A204.1 (cell line): ENCODE measurements around the gene TSHZ2.

Experiments
- FAIRE-seq: peaks from 2 replicates; lab custom pipeline; 2012; peaks lifted over from hg19 to GRCh38; lab: Jason Lieb, UNC

TSHZ2 gene

GRCh38 chr20:53030061-53030460 lies 57.9 kb downstream of the TSHZ2 start:
- FAIRE-seq: no peak

DNA sequence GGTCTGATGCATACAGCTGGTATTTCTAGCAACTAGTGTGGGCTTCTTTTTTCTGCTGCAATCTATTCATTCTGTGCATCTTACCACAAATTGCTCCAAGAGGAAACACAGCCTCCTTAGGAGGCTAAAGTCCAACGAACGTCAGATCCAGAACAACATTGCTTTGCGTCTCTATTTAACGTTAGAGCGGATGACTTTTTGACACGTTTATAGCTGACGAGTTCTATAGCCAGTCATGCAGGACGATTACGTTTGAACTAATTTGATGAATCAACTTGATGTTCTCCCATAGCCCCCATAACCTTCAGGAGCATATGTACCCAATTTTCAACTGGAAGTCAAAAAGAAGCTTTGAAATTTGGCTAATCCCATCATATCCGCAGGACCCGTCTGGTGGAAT lies 59.9 kb downstream of the TSHZ2 start:
- FAIRE-seq: no peak

DNA sequence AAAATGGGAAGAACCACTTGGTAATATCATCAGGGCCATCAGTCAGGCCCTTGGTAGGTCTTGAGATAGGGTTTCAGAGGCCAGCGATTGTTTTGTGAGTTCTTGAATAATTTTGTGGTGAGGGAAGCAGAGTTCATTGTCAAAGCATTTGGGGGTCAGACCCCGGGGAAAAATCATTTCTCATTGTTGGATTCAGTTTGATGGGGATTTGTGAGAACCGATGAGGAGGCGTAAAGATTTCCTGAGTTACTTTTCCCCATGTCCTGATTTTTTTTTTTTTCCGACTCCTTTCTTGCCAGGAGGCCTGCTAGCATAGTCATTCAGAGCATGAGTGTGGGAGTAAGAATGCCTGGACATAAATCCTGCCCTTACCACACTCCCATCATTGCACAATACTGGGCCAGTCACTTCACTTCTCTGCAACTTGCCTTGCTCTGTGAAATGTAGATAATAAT lies 60.3 kb downstream of the TSHZ2 start:
- FAIRE-seq: no peak

DNA sequence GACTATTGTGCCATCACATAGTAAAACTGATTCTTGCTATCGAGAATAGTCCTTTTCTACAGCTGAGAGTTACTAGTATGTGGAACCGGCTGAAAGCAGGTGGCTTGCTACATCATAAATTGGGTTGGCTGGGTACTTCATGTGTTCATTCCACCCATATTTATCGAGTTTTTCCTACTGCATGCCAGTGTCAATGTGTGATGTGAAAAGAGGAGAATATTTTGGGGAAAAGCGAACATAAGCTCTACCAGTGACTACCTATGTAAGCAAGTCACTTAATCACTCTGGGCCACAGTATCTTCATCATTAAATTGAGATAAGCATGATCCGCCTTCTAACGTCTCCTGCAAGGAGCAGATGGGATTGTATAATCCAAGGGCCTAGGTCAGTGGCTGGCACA lies 61.0 kb downstream of the TSHZ2 start:
- no peak for FAIRE-seq

- no peak for FAIRE-seq
Measured at GRCh38 chr20:53034899-53035298, 62.7 kb downstream of the TSHZ2 start.

GRCh38 chr20:53036992-53037391 lies 64.8 kb downstream of the TSHZ2 start:
- no peak for FAIRE-seq

DNA sequence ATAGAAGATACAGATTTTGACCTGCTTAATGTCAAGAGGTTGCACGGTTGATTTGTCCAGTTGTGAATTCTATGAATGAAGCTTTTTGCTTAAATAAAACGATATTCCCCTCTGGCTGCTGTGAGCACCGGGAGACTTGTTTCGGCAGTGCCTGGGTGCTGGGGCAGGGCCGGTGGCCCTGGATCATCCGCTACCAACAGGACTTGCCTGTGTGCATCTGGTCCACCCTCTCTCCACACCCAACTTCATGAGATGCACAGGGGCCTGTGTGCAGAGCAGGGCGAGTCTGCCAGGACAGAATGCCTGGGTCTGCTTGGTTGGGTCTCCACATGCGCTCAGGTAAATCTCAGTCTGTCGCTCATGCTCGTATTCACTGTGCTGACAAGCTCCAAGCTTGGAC lies 65.5 kb downstream of the TSHZ2 start:
- FAIRE-seq: no peak

- no peak for FAIRE-seq
Measured at GRCh38 chr20:53038299-53038698, 66.1 kb downstream of the TSHZ2 start.

- no peak for FAIRE-seq
Measured at GRCh38 chr20:53040693-53041589, 68.8 kb downstream of the TSHZ2 start.

- FAIRE-seq: no peak
Measured at GRCh38 chr20:53042521-53042920, 70.4 kb downstream of the TSHZ2 start.

GRCh38 chr20:53044296-53044695 lies 72.1 kb downstream of the TSHZ2 start:
- no peak for FAIRE-seq

- no peak for FAIRE-seq
Measured at GRCh38 chr20:53045941-53046340, 73.8 kb downstream of the TSHZ2 start.

GRCh38 chr20:53047203-53047602 lies 75.0 kb downstream of the TSHZ2 start:
- no peak for FAIRE-seq

GRCh38 chr20:53048387-53048786 lies 76.2 kb downstream of the TSHZ2 start:
- no peak for FAIRE-seq

DNA sequence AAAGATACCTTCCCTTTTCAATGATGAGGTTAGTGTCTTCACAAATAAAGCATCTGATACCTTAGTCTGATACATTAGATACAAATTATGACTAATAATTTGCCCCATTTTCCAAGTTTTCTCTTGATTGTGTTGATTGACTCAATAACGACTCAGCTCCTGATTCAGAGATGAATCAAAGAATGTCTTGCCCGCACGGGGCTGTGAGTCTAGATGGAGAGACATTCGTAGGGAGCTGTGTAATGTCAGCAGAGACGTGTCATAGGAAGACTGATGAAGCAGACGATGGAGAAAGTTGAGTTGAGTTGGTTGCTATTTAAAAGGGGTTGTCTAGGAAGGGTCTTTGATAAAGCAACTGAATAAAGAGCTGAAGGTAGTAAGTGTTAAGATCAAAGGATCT lies 78.2 kb downstream of the TSHZ2 start:
- FAIRE-seq: no peak

DNA sequence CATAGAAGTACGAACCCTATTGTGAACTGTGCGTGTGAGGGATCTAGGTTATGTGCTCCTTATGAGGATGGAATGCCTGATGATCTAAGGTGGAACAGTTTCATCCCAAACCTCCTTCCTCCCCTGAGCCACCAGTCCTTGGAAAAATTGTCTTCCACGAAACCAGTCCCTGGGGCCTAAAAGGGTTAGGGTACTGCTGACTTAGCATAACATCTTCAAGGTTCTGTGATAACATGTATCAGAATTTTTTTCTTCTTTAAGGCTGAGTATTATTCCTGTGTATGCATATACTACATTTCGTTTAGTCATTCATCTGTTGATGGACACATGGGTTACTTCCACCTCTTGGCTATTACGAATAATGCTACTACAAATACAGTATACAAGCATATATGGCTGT lies 80.2 kb downstream of the TSHZ2 start:
- no peak for FAIRE-seq

- no peak for FAIRE-seq
Measured at GRCh38 chr20:53053595-53053994, 81.4 kb downstream of the TSHZ2 start.

GRCh38 chr20:53055367-53056067 lies 83.4 kb downstream of the TSHZ2 start:
- FAIRE-seq: no peak

DNA sequence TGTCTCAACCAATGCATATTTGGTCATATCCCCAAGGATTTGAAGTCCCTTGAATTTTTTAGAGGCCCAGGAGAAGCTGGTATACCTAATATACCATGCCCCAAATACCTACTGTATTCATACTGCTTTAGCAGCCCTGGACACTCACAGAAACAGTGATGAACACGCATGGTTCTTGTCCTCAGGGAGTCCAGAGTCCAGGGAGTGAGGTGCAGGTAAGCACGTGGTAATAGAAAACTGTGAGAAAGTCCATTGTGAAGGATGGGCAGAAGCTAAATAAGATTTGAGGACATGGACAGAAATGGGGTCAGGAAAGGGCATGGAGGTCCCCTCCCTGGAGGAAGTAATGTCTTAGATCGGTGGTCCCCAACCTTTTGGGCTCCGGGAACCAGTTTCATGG lies 85.4 kb downstream of the TSHZ2 start:
- no peak for FAIRE-seq

GRCh38 chr20:53059848-53060247 lies 87.7 kb downstream of the TSHZ2 start:
- FAIRE-seq: no peak

- FAIRE-seq: no peak
Measured at GRCh38 chr20:53061192-53062108, 89.3 kb downstream of the TSHZ2 start.

DNA sequence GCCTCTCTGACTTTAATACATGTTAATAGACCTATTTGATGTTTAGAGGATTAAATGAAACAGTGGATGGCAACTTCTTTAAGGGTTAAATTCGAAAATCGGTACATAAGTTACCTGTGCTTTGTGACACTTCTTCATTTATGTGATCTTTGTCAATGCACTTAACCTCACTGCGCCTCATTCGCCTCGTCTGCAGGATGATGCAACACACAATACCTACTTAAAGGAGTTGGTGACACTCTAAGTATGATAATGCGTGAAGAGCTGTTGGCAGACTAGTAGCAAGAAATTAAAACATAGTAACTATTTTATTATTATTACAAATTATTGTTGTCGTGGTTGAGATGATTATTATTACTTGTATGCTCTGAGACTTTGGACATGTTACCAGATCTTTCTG lies 92.8 kb downstream of the TSHZ2 start:
- FAIRE-seq: no peak

DNA sequence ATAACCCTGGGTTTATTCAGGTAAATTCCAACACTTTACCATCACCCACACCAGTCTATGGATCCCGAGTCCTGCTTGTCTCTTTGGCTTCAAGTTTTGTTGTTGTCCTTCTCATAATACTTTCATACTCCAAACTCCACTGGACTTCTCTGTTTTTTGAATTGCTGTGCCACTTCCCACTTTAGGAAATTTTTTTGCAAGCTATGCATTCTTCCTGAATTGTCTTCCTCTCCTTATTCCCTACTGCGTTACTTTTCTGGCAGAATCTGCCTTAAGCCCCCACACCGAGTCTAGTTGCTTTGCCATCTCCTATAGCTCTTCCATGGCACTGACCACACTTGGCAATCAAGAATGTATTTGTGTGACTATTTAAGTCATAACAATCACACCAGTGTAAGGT lies 96.1 kb downstream of the TSHZ2 start:
- FAIRE-seq: no peak
